Lower lobe of right lung (tissue), 2 donors: ENCODE measurements around the gene PRR5L. TPM values are rescaled to one million over a fixed set of nuclear protein-coding genes. Genes with fewer than 3 reads are reported as not detected.

Experiments used
- ATAC-seq, 2 donors: fragments of 200-7000 bp; cut with Tn5 transposase; one replicate each; pipeline ENCODE4 v1.9.1; 2020 to 2022; ENCODE audit warnings: mild to moderate bottlenecking in 2 of 2, moderate library complexity in 2 of 2
- DNase-seq: peaks from one replicate; pipeline ENCODE4 v3.0.0-alpha.2; 2020
- H3K27ac ChIP-seq: fragments of 200-600 bp; one replicate; pipeline ENCODE4 v1.8.0; 2022
- H3K27me3 ChIP-seq: fragments of 200-600 bp; one replicate; pipeline ENCODE4 v1.8.0; 2022; ENCODE audit warnings: low read depth
- H3K36me3 ChIP-seq: fragments of 200-600 bp; one replicate; pipeline ENCODE4 v1.8.0; 2022; ENCODE audit warnings: mild to moderate bottlenecking
- H3K4me1 ChIP-seq: fragments of 200-600 bp; one replicate; pipeline ENCODE4 v1.8.0; 2022
- H3K4me3 ChIP-seq: fragments of 200-600 bp; one replicate; pipeline ENCODE4 v1.8.0; 2022; ENCODE audit warnings: mild to moderate bottlenecking
- H3K9me3 ChIP-seq: fragments of 200-600 bp; one replicate; pipeline ENCODE4 v1.8.0; 2022
- intact Hi-C: fragments of 100-400 bp; cut with DNase I; formaldehyde crosslinking; loops from one replicate; pipeline ENCODE4 v1.11.0; 2022
- total RNA-seq: library from RNA; stranded (reverse); fragmentation: NEBNext Ultra II Directional; extraction: Animal tissue kit (Norgen Biotek cat#: 25700); gene quantifications from one replicate; pipeline ENCODE4 v1.2.1, GENCODE V29; 2021
- TF ChIP-seq, protein P1 (sequence below): fragments of 200-600 bp; IDR thresholded peaks from one replicate; pipeline ENCODE4 v1.8.0; 2022; ENCODE audit warnings: antibody characterized with exemption, mild to moderate bottlenecking
- donor health status: DM: no; HTN: yes; CAD: no; lungs with severe emphysema.

The PRR5L gene
- total RNA-seq, 1 donor from 2014 or later: 24.9 TPM

DNA sequence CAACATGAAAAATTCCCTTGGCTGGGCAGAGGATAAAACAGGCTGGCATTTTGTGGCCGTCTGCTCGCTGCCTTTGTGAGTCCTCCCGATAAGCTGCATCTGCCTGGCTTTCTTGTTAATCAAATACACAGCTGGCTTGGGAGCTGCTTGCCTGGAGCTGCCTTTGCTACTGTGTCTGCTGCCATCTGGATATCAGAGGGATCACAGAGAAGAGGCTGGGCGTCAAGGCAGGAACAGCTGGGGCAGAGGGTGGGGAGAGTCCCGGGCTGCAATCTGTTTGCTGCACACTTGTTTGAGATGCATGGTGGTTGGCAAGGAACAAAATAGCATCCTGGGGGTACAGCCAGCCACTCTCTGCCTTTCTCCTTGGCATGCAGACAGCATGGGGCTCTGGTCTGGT is 42.9 kb upstream of the PRR5L start:
- no peaks in the 10 kb centered on the region for H3K36me3 ChIP-seq
- intact Hi-C loops: no loop called here
- TF ChIP-seq, protein P1, sequence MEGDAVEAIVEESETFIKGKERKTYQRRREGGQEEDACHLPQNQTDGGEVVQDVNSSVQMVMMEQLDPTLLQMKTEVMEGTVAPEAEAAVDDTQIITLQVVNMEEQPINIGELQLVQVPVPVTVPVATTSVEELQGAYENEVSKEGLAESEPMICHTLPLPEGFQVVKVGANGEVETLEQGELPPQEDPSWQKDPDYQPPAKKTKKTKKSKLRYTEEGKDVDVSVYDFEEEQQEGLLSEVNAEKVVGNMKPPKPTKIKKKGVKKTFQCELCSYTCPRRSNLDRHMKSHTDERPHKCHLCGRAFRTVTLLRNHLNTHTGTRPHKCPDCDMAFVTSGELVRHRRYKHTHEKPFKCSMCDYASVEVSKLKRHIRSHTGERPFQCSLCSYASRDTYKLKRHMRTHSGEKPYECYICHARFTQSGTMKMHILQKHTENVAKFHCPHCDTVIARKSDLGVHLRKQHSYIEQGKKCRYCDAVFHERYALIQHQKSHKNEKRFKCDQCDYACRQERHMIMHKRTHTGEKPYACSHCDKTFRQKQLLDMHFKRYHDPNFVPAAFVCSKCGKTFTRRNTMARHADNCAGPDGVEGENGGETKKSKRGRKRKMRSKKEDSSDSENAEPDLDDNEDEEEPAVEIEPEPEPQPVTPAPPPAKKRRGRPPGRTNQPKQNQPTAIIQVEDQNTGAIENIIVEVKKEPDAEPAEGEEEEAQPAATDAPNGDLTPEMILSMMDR: no peak
- H3K27ac ChIP-seq: no peak overlapping the region
- H3K4me1 ChIP-seq: no peaks in the 10 kb centered on the region
- H3K9me3 ChIP-seq: peaks cover 4% of the 10 kb centered on the region
- no peak for DNase-seq
- H3K4me3 ChIP-seq: no peak overlapping the region
- peak; percentile 18 to 46 for ATAC-seq
- H3K27me3 ChIP-seq: no peaks in the 10 kb centered on the region

DNA sequence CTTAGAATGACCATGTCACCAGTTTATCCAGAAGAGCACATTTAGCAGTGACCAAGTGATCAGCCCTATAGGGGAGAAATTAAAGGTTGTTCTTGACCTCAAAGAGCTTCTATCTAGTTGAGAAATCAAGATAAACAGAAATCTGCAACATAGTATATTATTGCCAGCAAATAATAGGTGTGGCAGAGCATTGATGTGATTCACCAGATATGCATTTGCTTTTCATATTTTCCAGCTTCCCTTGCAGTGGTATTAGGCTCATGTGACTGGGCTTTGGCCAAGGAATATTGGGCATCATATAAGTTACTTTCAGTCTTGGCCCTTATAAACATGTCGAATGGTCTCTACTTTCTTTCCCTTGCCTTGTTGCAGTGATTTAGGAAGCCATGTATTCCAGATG is 41.4 kb upstream of the PRR5L start:
- Histone ChIP-seq H3K4me3 (no peak overlapping the region), H3K9me3 (peaks cover 4% of the 10 kb centered on the region), H3K27me3 (no peaks in the 10 kb centered on the region), H3K36me3 (no peaks in the 10 kb centered on the region), H3K27ac (no peak overlapping the region), H3K4me1 (no peaks in the 10 kb centered on the region)
- no peak for DNase-seq
- intact Hi-C loops: loop anchor here (5.0 kb wide), 1 partner anchor 637 kb away; the partner anchor contains the start of gene FJX1
- TF ChIP-seq, protein P1: no peak
- no peak for ATAC-seq

DNA sequence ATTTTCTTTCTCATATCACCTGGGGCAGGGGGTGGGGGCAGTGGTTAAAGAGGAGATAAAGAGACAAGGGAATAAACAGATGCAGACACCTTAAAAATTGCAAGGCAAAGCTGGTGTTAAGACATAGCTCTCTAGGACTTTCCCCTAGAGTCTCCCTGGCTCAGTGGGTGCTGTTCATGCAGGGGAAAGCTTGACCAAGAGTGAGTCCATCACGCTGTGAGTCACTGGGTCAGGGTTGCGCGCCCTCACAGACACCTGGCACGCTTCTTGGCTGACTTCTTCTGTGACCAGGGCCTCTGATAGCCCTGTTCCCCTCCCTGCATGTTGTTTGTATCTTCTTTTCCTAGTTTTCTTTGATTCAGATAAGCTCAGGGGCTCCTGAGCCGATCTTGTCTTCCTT is 38.7 kb upstream of the PRR5L start:
- Histone ChIP-seq H3K27ac (no peak overlapping the region), H3K9me3 (peaks cover 4% of the 10 kb centered on the region), H3K4me3 (no peak overlapping the region), H3K27me3 (peaks cover 4% of the 10 kb centered on the region), H3K4me1 (no peaks in the 10 kb centered on the region), H3K36me3 (no peaks in the 10 kb centered on the region)
- intact Hi-C loops: loop anchor here (5.0 kb wide), 1 partner anchor 640 kb away; the partner anchor contains the start of gene FJX1
- DNase-seq: no peak
- ATAC-seq: no peak
- TF ChIP-seq, protein P1: no peak

DNA sequence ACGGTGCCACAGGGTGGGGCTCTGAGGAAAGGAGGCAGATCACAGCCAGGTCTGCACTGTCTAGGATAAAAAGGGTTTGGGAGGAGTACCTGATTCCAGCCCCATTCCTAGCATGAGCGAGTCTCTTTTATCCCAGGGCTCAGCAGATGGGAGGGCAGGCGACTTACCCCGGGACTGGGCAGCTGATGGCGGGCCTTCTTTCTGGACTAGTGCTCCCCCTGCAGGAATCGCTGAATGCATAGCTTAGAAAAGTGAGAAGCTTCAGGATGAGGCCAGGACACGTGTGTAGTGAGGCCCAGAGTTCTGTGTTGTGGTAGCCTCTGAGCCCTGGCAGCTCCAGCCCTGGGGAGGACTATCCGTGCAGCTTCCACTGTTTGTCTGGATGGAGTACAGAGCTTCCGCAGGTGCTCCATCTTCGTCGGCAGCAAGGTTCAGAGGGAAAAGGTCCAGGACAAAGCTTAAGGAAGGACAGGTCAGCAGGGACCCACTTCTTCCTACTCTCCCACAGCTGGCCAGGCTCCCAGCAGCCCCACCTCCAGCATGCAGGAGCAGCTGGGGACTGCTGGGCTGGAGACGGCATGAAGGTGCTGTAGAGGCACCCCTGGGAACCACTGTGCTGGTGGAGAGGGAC is 37.2 kb upstream of the PRR5L start:
- intact Hi-C loops: loop anchor here (5.0 kb wide), 1 partner anchor 642 kb away; the partner anchor contains the start of gene FJX1
- DNase-seq: no peak
- TF ChIP-seq, protein P1: peak; percentile 61

DNA sequence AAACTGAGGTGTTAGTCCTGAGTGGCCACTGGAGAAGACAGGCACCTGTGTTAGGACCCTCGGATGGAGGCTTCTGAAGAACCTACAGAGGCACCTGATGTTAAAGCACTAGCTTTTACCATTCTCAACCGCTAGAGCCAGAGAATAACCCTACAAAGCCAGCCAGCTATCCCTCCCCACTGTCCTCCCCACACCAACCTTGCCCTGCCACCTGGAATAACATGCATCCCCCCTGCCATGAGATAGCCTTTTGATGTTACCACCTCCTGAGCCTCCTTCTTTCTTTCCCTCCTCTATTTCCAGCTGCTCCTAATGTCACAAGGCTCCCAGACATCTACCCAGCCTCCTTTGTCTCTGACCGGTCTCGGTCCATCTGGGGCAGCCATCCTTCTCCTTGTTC is 35.0 kb upstream of the PRR5L start:
- intact Hi-C loops: no loop called here
- peaks cover 2% of the 10 kb centered on the region for H3K9me3 ChIP-seq
- TF ChIP-seq, protein P1: no peak
- no peak for DNase-seq
- no peak overlapping the region for H3K27ac ChIP-seq
- ATAC-seq: no peak
- no peaks in the 10 kb centered on the region for H3K36me3 ChIP-seq
- peaks cover 5% of the 10 kb centered on the region for H3K4me1 ChIP-seq
- H3K27me3 ChIP-seq: peaks cover 4% of the 10 kb centered on the region
- no peak overlapping the region for H3K4me3 ChIP-seq

More for the DNA sequence above, 37.2 kb upstream of the PRR5L start:
- Histone ChIP-seq H3K9me3 (peaks cover 4% of the 10 kb centered on the region), H3K27me3 (peaks cover 4% of the 10 kb centered on the region), H3K4me3 (no peak overlapping the region), H3K27ac (no peak overlapping the region), H3K36me3 (no peaks in the 10 kb centered on the region), H3K4me1 (no peaks in the 10 kb centered on the region)
- peak; percentile 83 to 84 for ATAC-seq
